K562 (cell line): ENCODE results near the gene CCDC124. TPM values are rescaled to one million over a fixed set of nuclear protein-coding genes. Genes with fewer than 3 reads are reported as not detected.
A peak's percentile ranks its signal among the peaks of the same experiment; 100 is the strongest.

ENCODE experiments used
- CBX2 ChIP-seq: fragments of 200-600 bp; sonication (generic); IDR thresholded peaks from one replicate; pipeline ENCODE4 v1.6.1; 2012; ENCODE audit warnings: mild to moderate bottlenecking, low read length, inconsistent platforms; ENCODE audit not compliant: insufficient read depth, poor library complexity, severe bottlenecking
- CLOCK ChIP-seq: fragments of 250-450 bp; sonication (Bioruptor Pico); IDR thresholded peaks from 2 replicates; pipeline ENCODE4 v1.4.0; 2020; ENCODE audit warnings: mild to moderate bottlenecking, moderate library complexity, borderline replicate concordance
- KLF16 ChIP-seq: IDR thresholded peaks from 2 replicates; pipeline ENCODE4 v1.6.1; 2016; ENCODE audit warnings: antibody characterized with exemption
- TFAP4 ChIP-seq: sonication (generic); formaldehyde crosslinking; IDR thresholded peaks from 2 replicates; pipeline ENCODE4 v1.8.0; 2022; ENCODE audit warnings: missing genetic modification reagents, mild to moderate bottlenecking, moderate library complexity, borderline replicate concordance
- U2AF2 ChIP-seq: fragments of 200-400 bp; formaldehyde crosslinking; optimal IDR thresholded peaks from 2 replicates; pipeline ENCODE3; 2017; ENCODE audit warnings: low read depth, mild to moderate bottlenecking, low read length
- ZNF311 ChIP-seq: fragments of 250-450 bp; sonication (Bioruptor Pico); IDR thresholded peaks from 2 replicates; pipeline ENCODE4 v1.4.0; 2020; ENCODE audit warnings: mild to moderate bottlenecking, moderate library complexity
- ZNF57 ChIP-seq: fragments of 450-650 bp; formaldehyde crosslinking; IDR thresholded peaks from 2 replicates; pipeline ENCODE4 v1.4.0; 2020; ENCODE audit warnings: mild to moderate bottlenecking, moderate library complexity
- ZNF644 ChIP-seq: fragments of 200-800 bp; sonication (Bioruptor generic); IDR thresholded peaks from 2 replicates; pipeline ENCODE4 v1.6.1; 2016; ENCODE audit warnings: low read depth, missing genetic modification characterization, missing compliant biosample characterization
- polyA plus RNA-seq, 8 experiments: library from polyadenylated mRNA; depleted of rRNA in 4 of 8; stranded (reverse) in 5 of 8; unstranded in 3 of 8; fragments of >200 nt; fragmentation: Nextera tagmentation in 2 of 8; fragmentation: Illumina TruSeq in 1 of 8; extraction: Ambion mirVana in 2 of 8; extraction: Trizol in 1 of 8; gene quantifications; 2 replicates each; pipeline versions ENCODE4 v1.2.1 to v1.2.3, GENCODE V29; 2011 to 2014; ENCODE audit warnings: inconsistent platforms in 1 of 8, missing spikeins in 1 of 8
- total RNA-seq, 7 experiments: library from RNA; depleted of rRNA in 6 of 7; stranded (reverse); fragments of >200 nt in 6 of 7; fragmentation: Illumina TruSeq in 2 of 7; extraction: Trizol in 2 of 7; gene quantifications; 2 replicates each; pipeline versions ENCODE4 v1.2.1 to v1.2.3, GENCODE V29; 2011 to 2021; ENCODE audit warnings: low replicate concordance in 1 of 7

Gene CCDC124
- total and polyA plus RNA-seq, 9 of the 15 experiments (the other 6 are each of a cell fraction or from before 2014, with no cell fraction given) = 5.8 to 234 (median 40.1) TPM

- TF ChIP-seq U2AF2 = no peak
- no peak for TF ChIP-seq ZNF644
- TF ChIP-seq ZNF311 (CRISPR knock-in tag) = no peak
- no peak for TF ChIP-seq CBX2
- peak; percentile 80; the same call in 1 of the 2 replicates for TF ChIP-seq TFAP4 (CRISPR knock-in tag)
- no peak for TF ChIP-seq KLF16
- no peak for TF ChIP-seq CLOCK (CRISPR knock-in tag)
- TF ChIP-seq ZNF57 = no peak
Measured at GRCh38 chr19:17943274-17944221, 10.7 kb downstream of the CCDC124 start (continued).
